HG03108 (cell line): Measurements from ENCODE around the gene TGM1.

ENCODE experiments used
- ATAC-seq: cut with Tn5 transposase; IDR thresholded peaks from one replicate; pipeline ENCODE4 v1.9.1; 2021; ENCODE audit warnings: moderate library complexity; ENCODE audit not compliant: unreplicated experiment

TGM1 gene

DNA sequence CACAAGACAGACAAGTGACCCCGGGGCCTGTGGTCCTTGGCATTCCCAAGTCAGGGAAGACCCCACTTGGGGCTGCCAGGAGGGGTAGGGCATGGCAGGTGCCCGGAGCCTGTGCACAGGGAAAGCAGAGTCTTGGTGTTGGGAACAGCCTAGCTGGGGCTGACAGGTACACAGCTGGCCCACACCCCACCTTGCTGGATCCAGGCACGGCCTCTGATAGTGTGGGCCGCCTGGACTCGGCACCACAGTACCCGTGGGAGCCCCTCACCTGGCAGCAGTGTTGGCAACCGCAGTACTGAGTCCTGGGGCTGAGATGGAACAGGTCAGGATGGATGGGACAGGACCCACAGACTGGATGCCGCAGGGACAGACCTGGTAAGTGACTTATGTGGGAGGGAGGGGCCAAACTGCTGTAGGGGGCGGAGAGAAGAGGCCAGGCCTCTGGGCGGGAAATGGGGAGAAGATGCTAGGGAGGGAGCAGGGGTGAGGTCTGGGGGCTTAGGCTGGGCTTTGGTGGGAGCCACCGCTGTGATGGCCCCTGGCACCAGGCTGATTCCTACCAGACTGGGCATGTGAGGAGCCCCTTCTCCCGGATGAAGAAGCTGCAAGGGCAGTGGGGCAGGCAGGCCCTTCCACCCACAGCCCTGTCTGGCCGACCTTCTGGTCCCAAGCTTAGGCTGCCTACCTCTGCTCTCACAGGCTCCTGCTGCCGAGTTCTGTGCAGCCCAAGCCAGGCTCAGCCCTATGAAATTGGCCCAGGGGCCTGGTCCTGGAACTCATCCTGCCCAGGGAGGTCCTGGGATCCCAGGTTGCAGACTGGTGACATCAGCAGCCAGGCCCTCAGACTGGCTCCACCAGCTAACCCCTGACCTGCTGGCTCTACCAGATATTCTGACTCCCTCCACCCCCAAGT is at the start of gene TGM1:
TGM1 (minus strand) TSS at position 357 of the 913 bp plus-strand sequence. CDS start 825 bp downstream, outside the sequence.
- ATAC-seq: no peak

- ATAC-seq: no peak
Measured at GRCh38 chr14:24311837-24312615, 49.0 kb upstream of the TGM1 start.

- ATAC-seq: peak; percentile 64
Measured at GRCh38 chr14:24310646-24311604, 47.9 kb upstream of the TGM1 start, which contains the start of gene LTB4R. Gene LTB4R (plus strand): TSS chr14:24311502. CDS start chr14:24315652, 4,150 bp downstream.

GRCh38 chr14:24310265-24310645 is 47.3 kb upstream of the TGM1 start:
- no peak for ATAC-seq

DNA sequence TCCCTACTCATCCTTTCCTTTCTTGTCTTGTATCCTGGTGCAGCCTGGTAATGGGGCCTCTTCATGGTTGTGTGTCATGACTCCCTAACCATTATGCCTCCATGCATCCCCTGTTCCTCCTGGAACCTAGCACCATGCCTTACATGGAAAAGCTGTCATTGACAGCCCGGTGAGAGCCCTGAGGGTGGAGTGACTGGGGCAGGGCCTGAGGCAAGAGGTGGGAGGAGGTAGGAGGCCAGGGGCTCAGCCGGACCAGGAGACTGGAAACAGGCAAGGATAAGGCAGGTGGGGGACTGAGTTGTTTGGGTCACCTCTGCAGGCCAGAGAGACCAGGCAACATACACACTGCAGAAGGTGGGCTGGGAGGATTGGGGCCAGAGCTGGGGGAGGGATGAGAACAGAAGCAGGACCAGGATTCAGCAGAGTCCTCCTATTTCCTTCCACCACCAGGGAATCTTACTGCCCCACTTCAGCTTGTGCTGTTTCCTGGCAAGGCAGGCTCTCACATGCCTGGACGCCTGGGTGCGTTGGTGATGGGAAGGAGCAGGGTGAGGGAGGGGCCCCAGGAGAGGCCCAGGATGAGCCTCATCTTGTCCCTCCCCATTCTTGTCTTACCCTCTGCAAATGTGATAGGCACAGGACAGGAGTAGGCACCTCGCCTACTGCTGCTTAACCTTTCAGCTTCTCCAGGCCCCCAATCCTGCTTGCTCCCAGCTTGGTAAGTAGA is 46.7 kb upstream of the TGM1 start, which contains the start of gene LTB4R2:
LTB4R2 (plus strand) TSS at position 603 of the 727 bp plus-strand sequence. CDS start 525 bp downstream, outside the sequence.
- ATAC-seq: no peak

DNA sequence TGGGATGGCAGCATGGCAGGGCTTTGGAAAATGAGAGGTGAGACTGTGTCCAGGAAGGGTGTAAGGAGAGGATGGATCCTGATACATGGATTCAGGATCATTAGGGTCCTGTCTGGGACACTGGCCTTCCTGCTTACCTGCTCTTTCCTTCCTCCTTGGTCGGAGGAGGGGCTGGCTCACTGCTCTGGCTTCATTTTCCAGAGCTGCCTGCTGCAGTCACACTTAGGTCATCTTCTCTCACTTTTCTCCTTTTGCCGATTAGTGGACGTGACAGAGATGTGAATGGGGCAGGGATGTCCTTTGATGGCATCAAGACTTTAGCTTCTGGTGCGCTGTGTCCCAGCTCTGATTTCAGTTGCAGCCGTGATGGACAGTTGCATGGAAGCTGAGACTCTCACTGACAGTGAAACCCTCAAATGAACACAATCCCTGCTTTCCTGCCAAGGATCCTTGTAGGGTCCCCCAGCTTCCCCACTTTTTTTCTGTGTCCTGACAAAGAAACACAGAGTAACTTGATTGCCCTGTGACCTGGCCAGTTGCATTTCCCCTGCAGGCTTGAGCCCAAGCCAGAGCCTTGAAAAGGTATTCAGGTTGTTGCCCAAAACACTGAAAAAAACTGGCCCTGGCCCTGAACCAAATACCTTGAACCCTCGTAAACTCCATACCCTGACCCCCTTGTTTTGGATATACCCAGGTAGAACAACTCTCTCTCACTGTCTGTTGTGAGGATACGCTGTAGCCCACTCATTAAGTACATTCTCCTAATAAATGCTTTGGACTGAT is 45.6 kb upstream of the TGM1 start:
- ATAC-seq: no peak

GRCh38 chr14:24307575-24308341 is 44.8 kb upstream of the TGM1 start, which contains the start of gene CIDEB:
Gene CIDEB (minus strand): TSS chr14:24307977. CDS start chr14:24307858, 119 bp downstream.
- no peak for ATAC-seq

GRCh38 chr14:24307156-24307574 is 44.2 kb upstream of the TGM1 start:
- no peak for ATAC-seq

DNA sequence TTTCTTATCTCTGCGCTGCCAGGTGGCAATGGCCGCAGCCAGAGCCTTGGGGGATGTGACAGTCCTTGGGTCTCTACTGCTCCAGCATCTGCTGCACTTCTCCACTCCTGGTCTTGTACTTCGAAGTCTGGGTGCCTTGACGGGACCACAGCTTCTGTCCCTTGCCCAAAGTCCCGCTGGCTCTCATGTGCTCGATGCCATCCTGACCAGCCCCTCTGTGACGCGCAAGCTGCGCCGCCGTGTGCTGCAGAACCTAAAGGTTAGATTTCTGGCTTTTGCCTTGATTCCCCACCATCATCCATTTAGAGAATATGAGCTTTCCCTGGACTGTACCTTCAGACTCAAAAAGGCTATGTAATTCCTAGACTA is 41.0 kb upstream of the TGM1 start:
- no peak for ATAC-seq

- ATAC-seq: no peak
Measured at GRCh38 chr14:24300326-24300980, 37.5 kb upstream of the TGM1 start.

GRCh38 chr14:24299255-24300191 is 36.5 kb upstream of the TGM1 start, which contains the start of the genes DHRS1 and NOP9:
Gene DHRS1 (minus strand): TSS chr14:24299780. CDS start chr14:24299106, 674 bp downstream.
Gene NOP9 (plus strand): TSS chr14:24299850. CDS start chr14:24299955, 105 bp downstream.
- ATAC-seq: peak; percentile 57

- ATAC-seq: no peak
Measured at GRCh38 chr14:24298892-24299254, 35.9 kb upstream of the TGM1 start.

DNA sequence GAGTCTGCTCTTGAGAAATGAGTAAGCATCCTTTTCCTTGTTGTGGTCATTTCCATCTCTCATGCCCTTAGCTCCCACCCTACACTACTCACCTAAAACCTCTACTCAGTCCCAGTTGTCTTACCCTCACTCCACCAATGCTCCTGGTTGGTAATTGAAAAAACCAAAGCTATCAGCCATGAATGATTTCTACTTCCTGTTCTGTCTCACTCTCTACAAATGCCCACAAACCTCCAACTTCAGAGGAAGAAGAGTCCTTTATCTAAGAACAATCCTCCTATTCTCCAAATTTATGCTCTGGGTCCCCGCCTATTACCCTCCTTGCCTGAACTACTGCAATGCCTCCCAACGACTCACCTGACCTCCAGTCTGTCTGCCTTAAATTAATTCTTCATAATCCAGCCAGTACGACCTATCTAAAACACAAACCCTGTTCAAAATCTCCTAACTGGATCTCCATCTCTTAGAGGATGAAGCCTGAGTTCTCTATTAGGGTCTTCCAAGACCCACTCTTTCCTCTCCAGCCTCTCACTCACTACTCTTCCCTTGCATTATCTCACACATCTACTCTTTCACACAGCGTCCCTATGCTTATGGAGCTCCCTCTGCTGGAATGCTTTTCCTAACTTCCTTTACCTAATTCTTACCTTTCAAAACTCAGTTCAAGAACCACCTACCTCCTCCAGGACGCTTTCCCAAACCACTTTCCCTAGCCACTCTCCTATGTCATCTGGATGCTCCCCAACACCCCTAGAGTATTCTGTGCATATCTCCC is 34.4 kb upstream of the TGM1 start:
- peak; percentile 18 for ATAC-seq

- peak; percentile 40 for ATAC-seq
Measured at GRCh38 chr14:24296341-24297157, 33.6 kb upstream of the TGM1 start.

DNA sequence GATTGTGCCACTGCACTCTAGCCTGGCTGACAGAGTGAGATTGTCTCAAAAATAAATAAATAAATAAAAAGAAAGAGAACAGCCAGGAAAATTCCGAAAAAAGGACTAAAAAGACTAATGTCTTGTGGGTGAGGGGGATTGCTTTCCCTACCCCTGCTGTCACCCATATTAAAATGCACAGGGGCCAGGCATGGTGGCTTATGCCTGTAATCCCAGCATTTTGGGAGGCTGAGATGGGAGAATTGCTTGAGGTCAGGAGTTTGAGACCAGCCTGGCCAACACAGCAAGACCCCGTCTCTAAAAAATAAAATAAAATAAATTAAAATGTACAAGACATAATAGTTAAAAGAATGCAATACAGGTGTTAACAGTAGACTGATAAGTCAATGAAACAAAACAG is 30.5 kb upstream of the TGM1 start:
- ATAC-seq: no peak
